K562 (cell line): ENCODE data around the gene NSRP1. TPM values are rescaled to one million over a fixed set of nuclear protein-coding genes. Genes with fewer than 3 reads are reported as not detected.
A peak's percentile ranks its signal among the peaks of the same experiment; 100 is the strongest.

Experiments
- ATAC-seq: fragments of 200-7000 bp; cut with Tn5 transposase; 3 replicates; pipeline ENCODE4 v1.9.1; 2020; ENCODE audit warnings: moderate library complexity
- BruUV-seq: library from RNA; stranded (reverse); fragments of 400-500 nt; replicated peaks from 2 replicates; lab custom pipeline; 2021; lab: Mats Ljungman, UMichigan
- CTCF ChIA-PET: fragments of 300-600 bp; formaldehyde crosslinking; extraction: SDS; loops from one replicate; lab custom pipeline; 2021; ENCODE audit warnings: low intra/inter-chr PET ratio; lab: Yijun Ruan, JAX
- POLR2A ChIA-PET: fragments of 300-600, 350-650 bp; sonication (Branson Sonifier 250); formaldehyde crosslinking; extraction: SDS; loops from one replicate; lab custom pipeline; 2021; ENCODE audit warnings: antibody characterized with exemption, inconsistent platforms; lab: Yijun Ruan, JAX
- DNase-seq, 4 experiments: peaks; one replicate each; pipeline versions ENCODE4 v3.0.0 to v3.0.0-alpha.2; 2011 to 2018; ENCODE audit warnings: low spot score in 3 of 4, mixed read lengths in 3 of 4; ENCODE audit errors: extremely low read depth in 1 of 4
- FAIRE-seq: peaks from 2 replicates; lab custom pipeline; 2011; peaks lifted over from hg19 to GRCh38; lab: Jason Lieb, UNC
- H2AFZ ChIP-seq: 2 replicates; pipeline ENCODE4 v1.6.0; 2011; ENCODE audit warnings: low read depth, low read length, control low read depth, inconsistent platforms
- H3K27ac ChIP-seq: fragments of 200-600 bp; 3 replicates; pipeline ENCODE4 v1.8.0; 2011; ENCODE audit warnings: low read depth, mild to moderate bottlenecking, control low read depth, inconsistent platforms, low read length, moderate library complexity, mixed read lengths; ENCODE audit errors: extremely low read depth
- H3K27me3 ChIP-seq, 2 experiments: fragments of 300-600 bp in 1 of 2; 2 replicates in 1 of 2; 3 replicates in 1 of 2; pipeline versions ENCODE4 v1.6.0 to v1.8.0; 2011; ENCODE audit warnings: inconsistent platforms in 2 of 2, low read length in 2 of 2, mild to moderate bottlenecking in 1 of 2, mixed read lengths in 1 of 2, moderate library complexity in 1 of 2; ENCODE audit not compliant: control insufficient read depth in 2 of 2, insufficient read depth in 2 of 2
- H3K36me3 ChIP-seq: fragments of 300-600 bp; 3 replicates; pipeline ENCODE4 v1.8.0; 2011; ENCODE audit warnings: mild to moderate bottlenecking, low read length, inconsistent platforms; ENCODE audit not compliant: control insufficient read depth, insufficient read depth
- H3K4me1 ChIP-seq, 2 experiments: fragments of 200-600 bp in 1 of 2; replicated peaks in 1 of 2; 2 replicates in 1 of 2; 3 replicates in 1 of 2; pipeline versions ENCODE4 v1.5.1 to v1.8.0; 2011; ENCODE audit warnings: inconsistent platforms in 2 of 2, low read length in 2 of 2, mild to moderate bottlenecking in 1 of 2, mixed read lengths in 1 of 2, moderate library complexity in 1 of 2; ENCODE audit not compliant: control insufficient read depth in 2 of 2, insufficient read depth in 2 of 2
- H3K4me2 ChIP-seq: 2 replicates; pipeline ENCODE4 v1.6.1; 2011; ENCODE audit warnings: low read length, control low read depth, inconsistent platforms, mixed read lengths; ENCODE audit not compliant: insufficient read depth
- H3K4me3 ChIP-seq: fragments of 200-600 bp; sonication (generic), shearing (Covaris generic); 2 replicates; pipeline ENCODE4 v1.5.1; 2016; ENCODE audit warnings: control low read depth, inconsistent platforms
- H3K79me2 ChIP-seq: fragments of 200-600 bp; 3 replicates; pipeline ENCODE4 v1.8.0; 2011; ENCODE audit warnings: low read length, inconsistent platforms; ENCODE audit not compliant: control insufficient read depth, insufficient read depth
- H3K9ac ChIP-seq, 2 experiments: 2 replicates each; pipeline versions ENCODE4 v1.6.0 to v1.6.1; 2011; ENCODE audit warnings: low read depth in 2 of 2, low read length in 2 of 2, control low read depth in 1 of 2, inconsistent platforms in 1 of 2, mild to moderate bottlenecking in 1 of 2, mixed read lengths in 1 of 2; ENCODE audit not compliant: insufficient read depth in 1 of 2
- H3K9me1 ChIP-seq: one replicate; pipeline ENCODE4 v1.6.0; 2011; ENCODE audit warnings: inconsistent platforms, mild to moderate bottlenecking, low read length, moderate library complexity; ENCODE audit not compliant: control insufficient read depth, insufficient read depth
- H3K9me3 ChIP-seq: replicated peaks from 2 replicates; pipeline ENCODE4 v1.5.1; 2011; ENCODE audit warnings: low read depth, low read length, inconsistent platforms; ENCODE audit not compliant: control insufficient read depth, insufficient read depth
- H4K20me1 ChIP-seq: replicated peaks from 2 replicates; pipeline ENCODE4 v1.6.1; 2011; ENCODE audit warnings: low read length, inconsistent platforms, mixed read lengths; ENCODE audit not compliant: control insufficient read depth, insufficient read depth
- ARID1B ChIP-seq: fragments of 450-650 bp; IDR thresholded peaks from 2 replicates; pipeline ENCODE4 v1.6.1; 2016; ENCODE audit warnings: antibody characterized with exemption, mild to moderate bottlenecking, inconsistent platforms
- CBFA2T2 ChIP-seq: fragments of 450-650 bp; conservative IDR thresholded peaks from 2 replicates; pipeline ENCODE4 v1.6.1; 2017; ENCODE audit warnings: mild to moderate bottlenecking
- CBFA2T3 ChIP-seq: fragments of 450-650 bp; IDR thresholded peaks from 2 replicates; pipeline ENCODE4 v1.6.1; 2017
- CXXC5 ChIP-seq: fragments of 250-450 bp; sonication (Bioruptor Pico); IDR thresholded peaks from 2 replicates; pipeline ENCODE4 v1.8.0; 2022; ENCODE audit warnings: inconsistent platforms, mild to moderate bottlenecking, moderate library complexity
- DPF2 ChIP-seq: fragments of 450-650 bp; IDR thresholded peaks from 2 replicates; pipeline ENCODE4 v1.6.1; 2016
- E2F3 ChIP-seq: fragments of 250-450 bp; sonication (Bioruptor Pico); IDR thresholded peaks from 2 replicates; pipeline ENCODE4 v1.4.0; 2020; ENCODE audit warnings: mild to moderate bottlenecking
- EP300 ChIP-seq: IDR thresholded peaks from 2 replicates; pipeline ENCODE4 v1.6.1; 2012; ENCODE audit warnings: low read length, improper control_type of control experiment
- HDAC1 ChIP-seq, 2 experiments: fragments of 450-650 bp; IDR thresholded peaks; 2 replicates each; pipeline ENCODE4 v1.6.1; 2016 to 2017; ENCODE audit warnings: inconsistent platforms in 1 of 2, mild to moderate bottlenecking in 1 of 2, moderate library complexity in 1 of 2
- MBD2 ChIP-seq: sonication (generic); IDR thresholded peaks from 2 replicates; pipeline ENCODE4 v1.6.1; 2016; ENCODE audit warnings: low read depth, borderline replicate concordance
- NCOR1 ChIP-seq: fragments of 450-650 bp; IDR thresholded peaks from 2 replicates; pipeline ENCODE4 v1.6.1; 2016; ENCODE audit warnings: mild to moderate bottlenecking, moderate library complexity
- RCOR1 ChIP-seq, 2 experiments: IDR thresholded peaks; 2 replicates each; pipeline ENCODE4 v1.6.1; 2012; ENCODE audit warnings: low read depth in 2 of 2, low read length in 2 of 2, borderline replicate concordance in 1 of 2, improper control_type of control experiment in 1 of 2
- SMARCA4 ChIP-seq: fragments of 450-650 bp; IDR thresholded peaks from 2 replicates; pipeline ENCODE4 v1.6.1; 2016
- TAL1 ChIP-seq: fragments of 450-650 bp; IDR thresholded peaks from 2 replicates; pipeline ENCODE4 v1.6.1; 2016; ENCODE audit warnings: mild to moderate bottlenecking
- TCF3 ChIP-seq: sonication (generic); formaldehyde crosslinking; IDR thresholded peaks from 2 replicates; pipeline ENCODE4 v1.4.0; 2020; ENCODE audit warnings: mild to moderate bottlenecking, missing genetic modification reagents
- XRCC4 ChIP-seq: IDR thresholded peaks from one replicate; pipeline ENCODE4 v1.6.1; 2011; ENCODE audit not compliant: insufficient read depth, insufficient read length; ENCODE audit errors: extremely low read depth
- ZNF133 ChIP-seq: fragments of 250-450 bp; sonication (Bioruptor Pico); IDR thresholded peaks from 2 replicates; pipeline ENCODE4 v1.4.0; 2020; ENCODE audit warnings: mild to moderate bottlenecking
- ZNF609 ChIP-seq: sonication (generic); formaldehyde crosslinking; IDR thresholded peaks from 2 replicates; pipeline ENCODE4 v1.8.1; 2023; ENCODE audit warnings: missing genetic modification reagents, mild to moderate bottlenecking, borderline replicate concordance
- WGBS: fragments of 100-300 bp; shearing (Covaris generic); methylation state at CpG from one replicate; pipeline ENCODE4 v1.1.6; 2016; ENCODE audit warnings: low coverage, mixed read lengths; ENCODE audit not compliant: insufficient coverage; ENCODE audit errors: missing lambda C conversion rate; 5-methylcytosine and 5-hydroxymethylcytosine counted together
- in situ Hi-C: fragments of 300-500 bp; cut with MboI; formaldehyde crosslinking; loops from 4 replicates; pipeline ENCODE4 v1.15.0; 2018; ENCODE audit warnings: inconsistent platforms, mixed read lengths
- intact Hi-C: fragments of 100-400 bp; cut with micrococcal nuclease; formaldehyde crosslinking; loops from 2 replicates; pipeline ENCODE4 v1.14.2; 2022
- polyA plus RNA-seq, 8 experiments: library from polyadenylated mRNA; depleted of rRNA in 4 of 8; stranded (reverse) in 5 of 8; unstranded in 3 of 8; fragments of >200 nt; fragmentation: Nextera tagmentation in 2 of 8; fragmentation: Illumina TruSeq in 1 of 8; extraction: Ambion mirVana in 2 of 8; extraction: Trizol in 1 of 8; gene quantifications; 2 replicates each; pipeline versions ENCODE4 v1.2.1 to v1.2.3, GENCODE V29; 2011 to 2014; ENCODE audit warnings: inconsistent platforms in 1 of 8, missing spikeins in 1 of 8
- total RNA-seq, 7 experiments: library from RNA; depleted of rRNA in 6 of 7; stranded (reverse); fragments of >200 nt in 6 of 7; fragmentation: Illumina TruSeq in 2 of 7; extraction: Trizol in 2 of 7; gene quantifications; 2 replicates each; pipeline versions ENCODE4 v1.2.1 to v1.2.3, GENCODE V29; 2011 to 2021; ENCODE audit warnings: low replicate concordance in 1 of 7

Gene NSRP1
- total and polyA plus RNA-seq, 9 of the 15 experiments (the other 6 are each of a cell fraction or from before 2014, with no cell fraction given): 18.4 to 68.6 (median 32.7) TPM

- TF ChIP-seq ZNF609 (CRISPR knock-in tag): no peak
- TF ChIP-seq CBFA2T3: peak; percentile 63
Observed at GRCh38 chr17:30219315-30219714, 102.7 kb downstream of the NSRP1 start (continued).

- H3K4me3 ChIP-seq: no peak overlapping the region
- no peaks in the 10 kb centered on the region for H4K20me1 ChIP-seq
- POLR2A ChIA-PET: interaction anchor here (1.2 to 2.3 kb wide), 3 partner anchors 9 to 26 kb away, joined by 4 to 11 read pairs (median 4); no protein-coding TSS in a partner anchor
- H3K79me2 ChIP-seq: no peaks in the 10 kb centered on the region
- no peak for TF ChIP-seq ZNF133 (CRISPR knock-in tag)
- TF ChIP-seq CBFA2T2: peak; percentile 50
- peak; percentile 73 for TF ChIP-seq CBFA2T3
- peak; percentile 54 for TF ChIP-seq TAL1
- peak; percentile 53 for TF ChIP-seq CXXC5 (CRISPR knock-in tag)
- TF ChIP-seq HDAC1 (IDR thresholded peaks at IDR 0.05): peak in 1 of 2 experiments; percentile 40; a peak in 1 of 4 replicates
- no peak for TF ChIP-seq E2F3
- peak; percentile 35; the same call in 1 of the 2 replicates for TF ChIP-seq EP300
- TF ChIP-seq ARID1B: peak; percentile 70
- peak; percentile 56 for TF ChIP-seq TCF3 (CRISPR knock-in tag)
- TF ChIP-seq XRCC4: no peak
- TF ChIP-seq MBD2: no peak
- 0 out of 2 replicates have a peak, but pooled peaks have one; percentile 5 for TF ChIP-seq NCOR1
- TF ChIP-seq DPF2: peak; percentile 46
- TF ChIP-seq RCOR1 (IDR thresholded peaks at IDR 0.05; ENCODE audit: borderline replicate concordance in 1 of 2, low read depth in 2 of 2, low read length in 2 of 2): peak in 1 of 2 experiments; percentile 7; a peak in 1 of 4 replicates
- TF ChIP-seq SMARCA4: peak; percentile 44; the same call in 1 of the 2 replicates
- WGBS: 4% methylated on average over 7 of the region's 7 CpGs
- no peaks in the 10 kb centered on the region for H3K9me3 ChIP-seq
- no TSS peak for BruUV-seq
- H3K27ac ChIP-seq: no peak overlapping the region
- H3K9me1 ChIP-seq: no peaks in the 10 kb centered on the region
- H3K9ac ChIP-seq: no peak overlapping the region
- H3K4me1 ChIP-seq: peaks cover 14 to 16% of the 10 kb centered on the region in 2 experiments; a peak in 4 of 5 replicates
- ATAC-seq (peak; percentile 75), FAIRE-seq (peak; percentile 77), DNase-seq (peak; percentile 48 to 67 (median 60))
- peak overlapping the region; percentile 46 for H3K4me2 ChIP-seq
- no peaks in the 10 kb centered on the region for H3K27me3 ChIP-seq
- H3K36me3 ChIP-seq: no peaks in the 10 kb centered on the region
- intact Hi-C loops (no loop called here), in situ Hi-C loops (no loop called here)
- no peak overlapping the region for H2AFZ ChIP-seq
- CTCF ChIA-PET: interaction anchor here (1.0 kb wide), 1 partner anchor 117 kb away, joined by 3 read pairs; no protein-coding TSS in a partner anchor
Observed at GRCh38 chr17:30219833-30220232, 103.2 kb downstream of the NSRP1 start.
